HG02885 (cell line): ENCODE measurements around the gene TRAPPC4.
"Not testable (repeated sequence)": the region's sequence is repeated elsewhere in the genome, so short reads cannot be mapped to it uniquely, and the experiment has no call there.

Experiments
- ATAC-seq: cut with Tn5 transposase; IDR thresholded peaks from one replicate; pipeline ENCODE4 v1.9.1; 2021; ENCODE audit warnings: mild to moderate bottlenecking; ENCODE audit not compliant: unreplicated experiment, poor library complexity

The TRAPPC4 gene

GRCh38 chr11:119059128-119059527 is 40.6 kb downstream of the TRAPPC4 start:
- ATAC-seq, result not testable (repeated sequence)

GRCh38 chr11:119061256-119061655 is 42.7 kb downstream of the TRAPPC4 start:
- no peak for ATAC-seq

DNA sequence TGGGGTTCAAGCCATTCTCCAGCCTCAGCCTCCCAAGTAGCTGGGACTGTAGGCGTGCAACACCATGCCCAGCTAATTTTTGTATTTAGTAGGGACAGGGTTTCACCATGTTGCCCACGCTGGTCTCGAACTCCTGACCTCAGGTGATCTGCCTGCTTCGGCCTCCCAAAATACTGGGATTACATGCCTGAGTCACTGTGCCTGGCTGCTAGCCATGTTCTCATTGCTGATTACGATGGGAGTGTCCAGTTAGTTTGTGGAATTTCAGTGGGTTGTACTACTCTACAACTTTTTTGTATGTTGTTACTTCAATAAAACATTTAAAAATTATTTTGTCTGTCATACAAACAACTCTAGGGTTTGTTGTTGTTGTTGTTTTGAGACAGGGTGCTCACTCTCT is 44.2 kb downstream of the TRAPPC4 start:
- ATAC-seq, result no peak

DNA sequence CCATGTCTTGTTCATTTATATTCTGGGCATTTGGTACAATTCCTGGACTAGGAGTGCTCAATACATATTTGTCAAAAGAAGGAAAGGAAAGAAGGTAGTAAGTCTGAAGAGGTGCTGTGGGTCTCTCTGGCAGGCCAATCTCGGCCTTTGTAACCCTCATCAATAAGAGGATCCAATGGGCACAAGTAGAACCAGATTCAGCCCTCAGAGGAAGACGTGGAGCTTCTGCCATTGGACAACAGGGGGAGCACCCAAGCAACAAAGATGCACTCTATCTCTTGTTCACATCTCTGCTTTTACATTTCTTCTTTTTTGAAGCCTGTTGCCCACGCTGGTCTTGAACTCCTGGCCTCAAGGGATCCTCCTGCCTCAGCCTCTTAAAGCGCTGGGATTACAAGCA is 46.8 kb downstream of the TRAPPC4 start:
- no peak for ATAC-seq

GRCh38 chr11:119067371-119068222 is 49.0 kb downstream of the TRAPPC4 start, which contains the start of gene VPS11:
TSS of gene VPS11 (plus strand) at chr11:119067818. CDS start at chr11:119067824, 6 bp downstream.
- peak; percentile 92 for ATAC-seq
